ENCODE results near the gene ZBTB25. TPM values are rescaled to one million over a fixed set of nuclear protein-coding genes. Genes with fewer than 3 reads are reported as not detected.

ZBTB25 gene
- total RNA-seq, 4 donors from 2014 or later: 6.9 to 13.7 (median 10.4) TPM

DNA sequence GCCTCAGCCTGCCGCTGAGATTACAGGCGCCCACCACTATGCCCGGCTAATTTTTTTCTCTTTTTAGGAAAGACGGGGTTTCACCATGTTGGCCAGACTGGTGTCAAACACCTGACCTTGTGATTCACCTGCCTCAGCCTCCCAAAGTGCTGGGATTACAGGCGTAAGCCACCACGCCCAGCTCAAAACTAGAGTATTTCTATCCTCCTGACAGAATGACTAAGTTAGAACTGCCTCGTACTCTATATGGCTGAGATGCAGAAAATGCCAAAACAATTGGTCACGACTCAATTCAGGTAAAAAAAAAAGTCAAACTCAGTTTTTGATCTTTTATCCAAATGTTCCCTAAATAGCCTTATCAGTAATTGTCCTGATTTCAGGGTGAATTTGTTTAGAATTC lies 27.2 kb downstream of the ZBTB25 start:
- Histone ChIP-seq H3K27me3 (no peaks in the 10 kb centered on the region), H3K27ac (no peak overlapping the region), H3K4me3 (no peak overlapping the region), H3K4me1 (peaks cover 3 to 4% of the 10 kb centered on the region in 2 donors), H3K9me3 (no peaks in the 10 kb centered on the region), H3K36me3 (no peaks in the 10 kb centered on the region)
- TF ChIP-seq POLR2A (IDR thresholded peaks at IDR 0.05): no peak
- TF ChIP-seq, protein P1, sequence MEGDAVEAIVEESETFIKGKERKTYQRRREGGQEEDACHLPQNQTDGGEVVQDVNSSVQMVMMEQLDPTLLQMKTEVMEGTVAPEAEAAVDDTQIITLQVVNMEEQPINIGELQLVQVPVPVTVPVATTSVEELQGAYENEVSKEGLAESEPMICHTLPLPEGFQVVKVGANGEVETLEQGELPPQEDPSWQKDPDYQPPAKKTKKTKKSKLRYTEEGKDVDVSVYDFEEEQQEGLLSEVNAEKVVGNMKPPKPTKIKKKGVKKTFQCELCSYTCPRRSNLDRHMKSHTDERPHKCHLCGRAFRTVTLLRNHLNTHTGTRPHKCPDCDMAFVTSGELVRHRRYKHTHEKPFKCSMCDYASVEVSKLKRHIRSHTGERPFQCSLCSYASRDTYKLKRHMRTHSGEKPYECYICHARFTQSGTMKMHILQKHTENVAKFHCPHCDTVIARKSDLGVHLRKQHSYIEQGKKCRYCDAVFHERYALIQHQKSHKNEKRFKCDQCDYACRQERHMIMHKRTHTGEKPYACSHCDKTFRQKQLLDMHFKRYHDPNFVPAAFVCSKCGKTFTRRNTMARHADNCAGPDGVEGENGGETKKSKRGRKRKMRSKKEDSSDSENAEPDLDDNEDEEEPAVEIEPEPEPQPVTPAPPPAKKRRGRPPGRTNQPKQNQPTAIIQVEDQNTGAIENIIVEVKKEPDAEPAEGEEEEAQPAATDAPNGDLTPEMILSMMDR (IDR thresholded peaks at IDR 0.05 in 4 of 5, conservative IDR thresholded peaks at IDR 0.05 in 1 of 5): no peak
- intact Hi-C loops (cut with DNase I; ENCODE audit: low total_unique reads) (loop anchor here (5.0 to 10.0 kb wide), 2 partner anchors 44 to 132 kb away; no protein-coding TSS in a partner anchor), in situ Hi-C loops (cut with MboI; ENCODE audit: low sequenced_read_pairs in 4 of 4) (loop anchor here in 1 of 4 donors (10.0 kb wide), 1 partner anchor 132 kb away; no protein-coding TSS in a partner anchor)
- ATAC-seq (no peak), DNase-seq (no peak)

DNA sequence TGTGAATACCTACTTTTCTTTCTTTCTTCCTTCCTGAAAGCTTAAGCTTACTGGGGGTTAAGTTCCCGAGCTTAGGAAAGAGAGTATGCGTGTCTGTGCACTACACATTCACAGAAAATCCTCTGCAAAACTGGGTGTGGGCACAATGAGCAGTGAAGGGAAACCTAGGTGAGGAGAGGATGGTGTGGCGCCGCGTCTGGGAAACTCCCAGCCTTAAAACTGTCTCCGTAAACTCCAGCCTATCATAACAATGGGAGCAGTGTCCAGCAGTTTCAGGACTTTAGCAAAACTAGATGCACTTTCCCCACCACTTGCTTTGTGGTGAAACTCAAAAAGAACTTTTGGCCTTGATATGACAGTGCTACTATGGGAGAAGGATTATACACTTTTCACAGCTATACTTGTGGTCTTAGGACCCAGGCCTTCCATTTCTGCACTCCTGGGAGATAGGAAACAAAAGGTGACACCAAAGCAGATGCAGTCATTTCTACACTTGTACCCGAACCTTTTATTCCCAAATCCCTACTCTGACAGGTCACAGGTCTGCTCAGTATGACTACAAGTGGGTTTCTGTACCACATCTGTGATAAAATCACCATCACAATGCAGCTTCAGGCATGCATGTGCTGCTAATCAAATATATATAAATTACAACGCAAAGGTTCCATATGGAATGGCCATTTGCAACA lies 27.9 kb downstream of the ZBTB25 start:
- peaks cover 3 to 4% of the 10 kb centered on the region in 2 donors for H3K4me1 ChIP-seq
- H3K27ac ChIP-seq: no peak overlapping the region
- H3K36me3 ChIP-seq: no peaks in the 10 kb centered on the region
- in situ Hi-C loops (cut with MboI; ENCODE audit: low sequenced_read_pairs in 4 of 4) (loop anchor here in 1 of 4 donors (10.0 kb wide), 1 partner anchor 131 kb away; no protein-coding TSS in a partner anchor), intact Hi-C loops (cut with DNase I; ENCODE audit: low total_unique reads) (loop anchor here (5.0 to 10.0 kb wide), 2 partner anchors 43 to 131 kb away; no protein-coding TSS in a partner anchor)
- TF ChIP-seq POLR2A (IDR thresholded peaks at IDR 0.05): no peak
- TF ChIP-seq, protein P1 (IDR thresholded peaks at IDR 0.05 in 4 of 5, conservative IDR thresholded peaks at IDR 0.05 in 1 of 5): no peak
- ATAC-seq: no peak
- DNase-seq: no peak
- H3K27me3 ChIP-seq: no peaks in the 10 kb centered on the region
- H3K9me3 ChIP-seq: no peaks in the 10 kb centered on the region
- H3K4me3 ChIP-seq: no peak overlapping the region

DNA sequence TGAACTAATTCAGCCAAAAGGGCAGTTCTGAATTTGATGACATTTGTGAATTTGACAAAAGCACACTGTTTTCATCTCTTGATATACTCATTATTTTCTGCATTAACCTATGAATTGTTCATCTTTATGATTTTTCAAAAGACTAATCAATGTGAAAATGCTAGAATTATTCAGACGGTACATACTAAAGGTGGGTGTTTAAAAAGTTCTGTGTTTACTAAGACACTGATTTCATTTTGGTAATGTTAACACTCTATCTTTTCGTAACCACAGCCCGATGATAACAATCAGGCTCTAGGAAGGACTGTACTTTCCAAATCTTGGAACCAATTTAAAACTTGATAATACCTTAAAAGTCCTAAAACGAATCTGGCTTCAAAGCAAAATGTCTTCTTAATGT lies 28.9 kb downstream of the ZBTB25 start:
- no peak overlapping the region for H3K4me3 ChIP-seq
- H3K4me1 ChIP-seq: peaks cover 3 to 4% of the 10 kb centered on the region in 2 donors
- H3K9me3 ChIP-seq: no peaks in the 10 kb centered on the region
- intact Hi-C loops (cut with DNase I; ENCODE audit: low total_unique reads): loop anchor here (5.0 to 10.0 kb wide), 2 partner anchors 42 to 130 kb away; no protein-coding TSS in a partner anchor
- no peak overlapping the region for H3K27ac ChIP-seq
- no peak for ATAC-seq
- DNase-seq: no peak
- in situ Hi-C loops (cut with MboI; ENCODE audit: low sequenced_read_pairs in 4 of 4): loop anchor here in 1 of 4 donors (10.0 kb wide), 1 partner anchor 130 kb away; no protein-coding TSS in a partner anchor
- no peaks in the 10 kb centered on the region for H3K36me3 ChIP-seq
- TF ChIP-seq POLR2A (IDR thresholded peaks at IDR 0.05): no peak
- TF ChIP-seq, protein P1 (IDR thresholded peaks at IDR 0.05 in 4 of 5, conservative IDR thresholded peaks at IDR 0.05 in 1 of 5): no peak
- H3K27me3 ChIP-seq: no peaks in the 10 kb centered on the region

DNA sequence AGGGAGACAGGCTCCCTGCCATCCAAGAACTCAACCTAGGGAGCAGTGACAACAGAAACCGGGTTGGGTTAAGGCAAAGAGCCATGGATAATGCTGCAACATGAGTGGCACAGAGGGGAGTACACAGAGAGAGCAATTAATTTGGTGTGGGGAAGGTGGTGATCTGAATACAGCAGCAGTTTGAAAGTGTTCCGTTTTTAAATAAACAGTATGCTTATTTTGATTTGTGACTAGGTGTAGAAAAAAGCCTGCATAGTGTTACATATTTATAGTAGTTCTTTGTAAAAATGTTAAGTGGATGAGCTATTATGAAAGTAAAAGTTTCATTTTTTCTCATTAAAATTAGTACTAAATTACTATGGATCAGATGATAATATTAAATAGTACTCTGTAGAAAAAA lies 29.6 kb downstream of the ZBTB25 start:
- DNase-seq (no peak), ATAC-seq (no peak)
- in situ Hi-C loops (cut with MboI; ENCODE audit: low sequenced_read_pairs in 4 of 4) (loop anchor here in 1 of 4 donors (10.0 kb wide), 1 partner anchor 129 kb away; no protein-coding TSS in a partner anchor), intact Hi-C loops (cut with DNase I; ENCODE audit: low total_unique reads) (loop anchor here (10.0 kb wide), 1 partner anchor 129 kb away; no protein-coding TSS in a partner anchor)
- Histone ChIP-seq H3K27ac (no peak overlapping the region), H3K4me3 (no peak overlapping the region), H3K36me3 (no peaks in the 10 kb centered on the region), H3K27me3 (no peaks in the 10 kb centered on the region), H3K9me3 (no peaks in the 10 kb centered on the region), H3K4me1 (peaks cover 3 to 4% of the 10 kb centered on the region in 2 donors)
- TF ChIP-seq, protein P1 (IDR thresholded peaks at IDR 0.05 in 4 of 5, conservative IDR thresholded peaks at IDR 0.05 in 1 of 5): no peak
- TF ChIP-seq POLR2A (IDR thresholded peaks at IDR 0.05): no peak
